Stimulated activated CD4-positive, alpha-beta T cell treated with anti-CD3 and anti-CD28 coated beads, Interleukin-2, amount 100 ng/mL, for 4 hours (primary cell): ENCODE data around the gene HELZ.
"Not testable (repeated sequence)": the region's sequence is repeated elsewhere in the genome, so short reads cannot be mapped to it uniquely, and the experiment has no call there.

Experiments
- DNase-seq: peaks from one replicate; pipeline ENCODE4 v3.0.0-alpha.2; 2020; ENCODE audit warnings: low read depth

Gene HELZ

DNA sequence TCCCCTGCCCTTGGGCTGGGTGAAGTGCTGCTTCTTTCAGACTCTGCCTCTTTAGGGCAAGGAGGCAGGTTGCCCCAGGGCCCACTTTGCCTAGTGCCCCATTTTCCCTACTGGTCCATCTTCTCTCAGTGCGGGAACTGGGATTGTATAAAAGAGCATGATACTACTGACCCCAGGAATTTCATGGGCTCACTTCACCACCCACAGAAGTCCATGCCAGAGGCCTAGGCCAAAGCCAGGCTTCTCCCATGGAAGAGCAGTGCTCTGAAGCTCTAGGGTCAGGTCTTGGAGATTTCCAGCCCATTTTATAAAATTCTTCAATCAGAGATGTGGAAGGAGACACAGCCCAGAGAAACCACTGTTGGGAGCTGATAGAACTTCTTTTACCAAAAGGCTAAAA lies 194.9 kb downstream of the HELZ start:
- DNase-seq, result no peak

DNA sequence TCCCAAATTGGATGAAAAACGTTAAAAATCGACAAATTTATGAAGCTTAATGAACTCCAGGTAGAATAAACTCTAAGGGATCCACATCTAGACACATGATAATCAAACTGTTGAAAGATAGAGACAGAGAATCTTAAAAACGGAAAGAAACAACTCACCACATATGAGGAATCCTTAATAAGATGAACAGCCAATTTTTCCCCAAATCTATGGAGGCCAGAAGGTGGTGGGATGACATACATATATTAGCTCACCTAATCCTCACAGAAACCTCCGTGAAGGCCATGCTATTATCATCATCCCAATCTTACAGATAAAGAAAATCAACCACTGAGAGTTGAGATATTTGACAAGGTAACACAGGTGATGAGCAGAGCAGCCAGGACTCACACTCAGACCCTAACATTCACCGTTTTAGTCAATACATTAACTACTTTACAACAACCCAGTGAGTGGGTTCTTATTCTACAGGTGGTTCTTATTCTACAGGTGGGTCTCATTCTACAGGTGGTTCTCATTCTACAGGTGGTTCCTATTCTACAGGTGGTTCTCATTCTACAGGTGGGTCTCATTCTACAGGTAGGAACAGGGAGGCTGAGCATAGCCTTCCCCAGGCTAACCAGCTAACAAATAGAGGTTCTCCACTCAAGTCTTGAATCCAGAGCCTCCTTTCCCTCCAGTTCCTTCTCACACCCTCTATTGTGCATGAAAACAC lies 195.8 kb downstream of the HELZ start:
- no peak for DNase-seq

DNA sequence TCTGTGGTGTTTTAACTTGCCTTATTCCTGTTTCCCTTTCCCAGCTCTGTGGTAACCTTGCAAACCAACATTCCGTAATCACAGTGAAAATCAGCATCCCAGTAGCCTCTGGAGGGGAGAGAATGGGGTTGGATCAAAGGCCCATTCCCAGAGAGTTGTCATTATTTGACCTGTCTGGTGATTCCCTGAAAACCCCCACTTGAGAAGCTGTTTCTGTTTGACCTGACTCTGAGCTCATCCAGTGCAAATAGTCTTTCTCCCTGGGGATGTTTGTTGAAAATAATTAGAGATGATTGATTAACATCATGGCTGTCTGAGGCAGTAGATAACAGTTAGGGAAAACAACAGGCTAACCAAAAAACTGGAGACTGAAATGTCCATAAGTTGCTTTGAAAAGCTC lies 197.6 kb downstream of the HELZ start:
- no peak for DNase-seq

DNA sequence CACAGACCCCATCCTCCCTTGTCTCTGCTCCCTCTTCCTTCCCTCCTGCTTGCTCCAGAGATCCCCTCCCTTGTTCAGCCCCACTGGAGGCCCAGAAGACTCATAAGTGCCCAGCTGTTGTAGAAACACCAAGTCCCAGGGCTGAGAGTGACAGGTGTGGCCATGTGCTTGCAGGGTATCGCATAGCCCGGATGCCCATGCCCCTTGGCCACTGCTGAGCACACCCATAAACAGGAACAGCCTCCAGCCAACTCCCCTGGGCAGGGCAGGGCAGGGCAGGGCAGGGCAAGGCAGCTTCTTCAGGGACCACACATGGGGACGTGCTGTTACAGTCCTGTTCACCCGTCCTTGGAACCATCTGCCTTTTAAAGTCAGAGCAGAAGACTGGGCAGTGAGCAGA lies 198.6 kb downstream of the HELZ start:
- DNase-seq, result no peak

DNA sequence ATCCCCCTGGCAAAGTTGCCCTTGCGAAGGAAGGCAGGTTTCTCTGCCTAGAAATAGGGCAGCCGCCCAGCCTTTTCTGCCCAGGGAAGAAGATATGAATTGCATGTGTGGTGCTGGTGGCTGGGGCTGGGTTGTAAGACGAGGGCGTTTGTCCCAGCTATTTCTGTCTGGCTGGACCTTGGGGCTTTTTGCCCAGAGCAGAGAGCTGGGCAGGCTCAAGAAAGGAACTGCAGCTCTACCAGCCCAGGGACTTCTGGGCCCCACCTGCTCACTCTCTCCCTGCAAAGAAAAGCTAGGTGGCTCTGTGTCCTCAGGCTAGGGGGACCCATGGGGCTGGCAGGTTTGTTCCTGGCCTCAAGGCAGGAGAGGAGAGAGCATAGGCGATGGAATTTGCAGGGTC lies 200.1 kb downstream of the HELZ start:
- no peak for DNase-seq

DNA sequence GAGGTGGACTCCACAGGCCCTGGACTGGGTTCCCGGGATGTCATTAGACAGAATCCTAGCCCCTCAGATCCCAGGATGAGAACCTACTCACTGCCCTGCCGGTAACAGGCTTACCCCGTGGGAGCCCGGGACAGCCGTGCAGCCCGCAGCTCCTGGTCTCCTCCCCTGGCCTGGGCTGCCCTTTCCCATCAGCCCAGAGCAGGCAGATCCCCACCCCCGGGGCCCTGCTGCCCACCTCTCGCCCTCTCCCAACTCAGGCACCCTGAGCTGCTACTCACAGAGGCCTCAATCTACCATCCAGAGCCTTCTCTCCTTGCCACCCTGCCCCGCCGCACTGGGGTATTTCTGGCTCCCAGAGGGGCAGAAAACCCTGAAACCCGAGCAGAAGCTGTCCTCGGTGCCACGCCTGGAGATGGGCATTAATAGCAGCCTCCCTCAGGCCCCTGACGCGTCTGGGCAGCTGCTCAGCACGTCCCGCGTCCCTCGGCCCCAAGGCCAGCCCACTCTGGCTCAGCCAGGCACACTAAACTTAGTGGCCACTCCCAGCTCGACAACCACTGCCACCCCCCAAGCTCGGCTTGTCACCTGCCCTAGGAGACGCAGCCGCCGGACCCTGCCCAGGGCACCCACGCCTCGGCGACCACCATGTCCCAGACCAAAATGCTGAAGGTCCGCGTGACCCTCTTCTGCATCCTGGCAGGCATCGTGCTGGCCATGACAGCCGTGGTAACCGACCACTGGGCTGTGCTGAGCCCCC lies 200.8 kb downstream of the HELZ start, which contains the start of gene CACNG1:
CACNG1 (plus strand) TSS at position 539 of the 757 bp plus-strand sequence; CDS start at position 646, 107 bp downstream.
- DNase-seq, result no peak

DNA sequence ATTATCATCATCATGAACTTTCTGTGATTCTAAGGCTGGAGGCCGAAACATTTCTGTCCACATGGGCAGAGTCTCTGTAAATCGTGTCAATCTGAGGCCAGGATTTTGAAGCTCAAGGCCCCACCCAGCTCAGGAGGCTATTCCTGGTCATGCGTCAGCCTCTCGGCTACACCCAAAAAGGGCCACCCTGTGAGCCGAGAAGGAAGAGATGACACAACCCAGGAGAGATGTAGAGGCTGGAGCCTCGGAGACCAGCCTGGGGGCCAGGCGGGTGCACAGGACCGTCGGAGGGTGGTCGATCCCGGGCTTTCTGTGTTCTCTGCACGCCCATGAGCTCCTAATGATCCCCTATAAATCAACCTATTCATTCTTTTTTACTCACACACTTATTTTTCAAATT lies 201.7 kb downstream of the HELZ start:
- no peak for DNase-seq

DNA sequence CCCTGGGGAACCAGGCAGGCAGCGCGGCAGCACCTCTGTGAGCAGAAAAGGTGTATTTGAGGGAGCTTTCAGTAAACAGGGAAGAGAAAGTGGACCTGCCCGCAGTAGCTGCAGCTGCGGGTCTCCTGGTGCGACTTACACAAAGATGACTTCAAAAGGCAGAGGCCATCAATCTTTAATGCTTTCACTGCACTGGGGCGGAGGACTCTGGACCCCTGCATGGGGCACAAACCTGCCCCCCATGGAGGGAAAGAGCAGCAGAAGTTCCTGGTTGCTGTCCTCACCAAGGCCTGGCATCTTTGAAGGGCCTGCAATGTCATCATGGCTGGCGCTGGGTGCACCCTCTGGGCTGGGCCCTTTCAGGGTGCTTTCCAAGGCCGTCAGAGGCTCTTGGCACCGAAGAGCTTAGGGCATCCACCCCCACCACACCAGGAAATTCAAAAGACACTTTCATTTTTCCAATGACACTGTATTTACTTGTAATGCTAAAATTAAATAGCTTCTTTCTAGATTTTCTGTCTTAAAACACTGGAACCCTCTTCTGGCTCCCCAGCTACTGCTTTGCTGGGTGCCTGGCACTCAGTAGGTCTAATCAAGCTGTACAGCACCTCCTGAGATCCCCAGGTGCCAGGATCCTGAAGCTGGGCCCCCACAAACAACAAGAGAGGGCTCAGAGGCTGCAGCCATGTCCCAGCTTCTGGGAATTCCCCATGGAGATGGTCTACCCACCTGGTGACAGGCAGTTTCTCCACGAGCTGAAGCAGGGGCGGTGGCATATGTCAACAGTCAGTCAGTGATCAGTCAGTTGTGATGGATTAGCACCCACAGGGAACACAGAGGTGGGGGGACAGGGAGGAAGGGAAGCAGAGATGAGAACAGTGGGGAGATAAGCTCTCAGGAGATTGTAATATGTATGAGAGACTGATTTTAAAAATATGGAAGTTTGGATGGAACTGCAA lies 202.8 kb downstream of the HELZ start:
- no peak for DNase-seq

DNA sequence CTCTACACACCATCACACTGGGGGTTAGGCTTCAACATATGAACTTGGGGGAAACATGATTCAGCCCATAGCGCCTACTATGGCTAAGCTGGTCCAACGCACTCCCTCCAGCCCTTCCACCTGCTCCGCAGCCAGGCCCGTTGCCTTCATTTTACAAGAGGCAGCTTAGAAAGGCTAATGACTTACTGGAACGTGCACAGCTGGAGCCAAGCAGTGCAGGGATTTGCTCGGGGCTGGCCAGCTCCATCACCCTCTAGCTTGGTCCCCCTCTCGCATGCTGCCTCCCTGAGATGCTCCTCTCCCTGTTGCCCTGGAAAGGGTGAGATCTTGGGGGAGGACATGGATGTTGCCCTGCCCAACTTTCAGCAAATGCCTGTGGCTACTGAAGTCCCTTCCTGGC lies 203.5 kb downstream of the HELZ start:
- DNase-seq, result no peak

DNA sequence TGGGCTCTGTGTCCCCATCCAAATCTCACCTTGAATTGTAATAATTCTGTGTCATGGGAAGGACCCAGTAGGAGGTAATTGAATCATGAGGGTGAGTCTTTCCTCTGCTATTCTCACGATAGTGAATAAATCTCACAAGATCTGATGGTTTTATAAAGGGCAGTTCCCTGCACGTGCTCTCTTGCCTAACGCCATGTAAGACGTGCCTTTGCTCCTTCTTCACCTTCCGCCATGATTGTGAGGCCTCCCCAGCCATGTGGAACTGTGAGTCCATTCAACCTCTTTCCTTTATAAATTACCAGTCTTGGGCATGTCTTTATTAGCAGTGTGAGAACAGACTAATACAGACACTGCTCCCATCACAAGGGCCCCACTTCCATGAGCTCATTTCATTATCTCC lies 203.9 kb downstream of the HELZ start:
- not testable (repeated sequence) for DNase-seq

DNA sequence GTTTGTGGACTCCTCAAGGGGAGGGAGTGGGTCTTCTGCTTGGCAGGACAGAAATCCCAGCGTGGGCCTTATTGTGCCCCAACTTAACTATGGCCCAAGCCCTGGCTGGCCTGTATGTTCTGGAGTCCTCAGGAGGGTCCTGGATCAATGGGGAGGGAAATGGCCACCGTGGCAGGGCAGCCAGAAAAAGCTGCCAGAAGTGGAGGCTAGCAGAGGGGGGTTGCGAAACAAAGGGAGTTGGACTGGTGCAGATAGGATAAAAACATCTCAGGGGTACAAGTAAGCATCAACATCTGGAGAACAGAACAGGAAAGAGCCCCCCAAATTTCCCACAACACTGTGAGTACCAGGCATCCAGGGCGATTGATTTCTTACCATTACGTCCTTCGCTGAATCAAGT lies 204.3 kb downstream of the HELZ start:
- no peak for DNase-seq

DNA sequence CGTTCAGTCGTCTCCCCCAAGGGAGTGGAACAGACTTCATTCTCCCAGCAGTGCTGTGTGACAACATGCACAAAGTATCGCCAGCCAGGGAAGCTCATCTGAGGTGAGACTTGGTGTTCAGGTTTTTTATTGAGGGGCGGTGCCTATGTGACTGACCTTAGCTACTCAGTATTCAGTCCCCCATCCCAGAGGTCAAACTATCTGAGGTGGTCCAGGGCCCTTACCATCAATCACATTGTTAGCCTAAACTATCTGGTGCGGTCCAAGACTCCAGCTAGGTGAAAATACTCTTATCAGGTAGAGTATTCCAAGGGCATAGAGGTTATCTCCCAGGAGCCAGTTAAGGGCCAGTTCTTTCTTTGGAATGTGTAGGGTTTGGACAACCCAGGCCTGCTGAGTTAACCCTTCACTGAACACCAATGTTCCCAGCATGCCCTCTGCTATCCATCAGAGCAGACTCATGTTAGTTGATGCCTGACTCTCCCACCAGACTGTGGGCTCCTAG lies 206.1 kb downstream of the HELZ start:
- DNase-seq, result no peak

DNA sequence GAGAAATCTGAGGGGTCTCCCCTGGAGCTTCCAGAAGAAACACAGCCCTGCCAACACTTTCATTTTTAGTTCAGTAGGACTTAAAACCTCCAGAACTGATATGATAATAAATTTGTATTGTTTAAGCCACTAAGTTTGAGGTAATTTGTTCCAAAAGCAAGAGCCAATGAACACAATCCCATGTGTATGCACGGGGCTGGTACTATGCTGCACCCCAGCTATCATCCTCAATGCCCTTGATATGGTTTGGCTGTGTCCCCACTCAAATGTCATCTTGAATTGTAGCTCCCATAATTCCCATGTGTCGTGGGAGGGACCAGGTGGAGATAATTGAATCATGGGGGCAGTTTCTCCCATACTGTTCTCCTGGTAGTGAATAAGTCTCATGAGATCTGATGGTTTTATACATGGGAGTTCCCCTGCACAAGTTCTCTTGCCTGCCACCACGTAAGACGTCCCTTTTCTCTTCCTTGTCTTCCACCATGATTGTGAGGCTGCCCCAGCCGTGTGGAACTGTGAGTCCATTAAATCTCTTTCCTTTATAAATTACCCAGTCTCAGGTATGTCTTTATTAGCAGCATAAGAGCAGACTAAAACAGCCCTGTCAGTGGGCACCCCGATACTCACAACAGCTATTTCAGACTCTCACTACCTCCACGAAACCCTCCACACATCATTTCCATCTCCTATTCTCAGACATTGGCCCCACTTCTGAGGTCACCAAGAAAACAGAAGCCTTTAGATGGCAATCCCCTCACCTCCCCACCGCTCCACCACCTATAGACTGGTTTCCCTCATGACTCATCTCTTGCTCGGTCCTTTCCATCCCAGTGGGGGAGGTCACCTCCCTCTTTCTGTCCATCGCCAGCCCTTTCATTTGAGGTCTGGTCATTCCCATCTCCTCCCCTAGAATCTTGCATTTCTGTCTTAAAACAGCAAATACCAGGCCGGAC lies 209.6 kb downstream of the HELZ start:
- DNase-seq, result no peak

DNA sequence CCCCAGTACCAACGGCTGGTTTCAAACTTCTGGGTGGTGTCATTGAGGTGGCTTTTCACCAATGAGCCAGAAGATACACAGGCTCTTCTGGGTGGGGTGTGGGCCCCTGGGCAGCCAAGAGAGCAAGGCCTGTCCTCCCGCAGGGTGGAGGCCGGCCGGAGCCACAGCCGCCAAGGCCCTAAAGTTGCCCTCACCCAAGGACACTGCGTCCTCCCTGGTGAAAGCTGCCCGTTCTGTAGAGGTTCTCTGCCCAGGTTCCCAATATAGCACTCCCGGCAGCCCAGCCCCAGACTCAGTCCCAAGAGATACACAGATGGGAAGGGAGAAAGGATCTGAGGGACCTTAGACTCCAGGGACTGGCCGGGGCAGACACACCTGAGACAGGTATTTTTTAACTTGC lies 211.4 kb downstream of the HELZ start:
- DNase-seq, result no peak

DNA sequence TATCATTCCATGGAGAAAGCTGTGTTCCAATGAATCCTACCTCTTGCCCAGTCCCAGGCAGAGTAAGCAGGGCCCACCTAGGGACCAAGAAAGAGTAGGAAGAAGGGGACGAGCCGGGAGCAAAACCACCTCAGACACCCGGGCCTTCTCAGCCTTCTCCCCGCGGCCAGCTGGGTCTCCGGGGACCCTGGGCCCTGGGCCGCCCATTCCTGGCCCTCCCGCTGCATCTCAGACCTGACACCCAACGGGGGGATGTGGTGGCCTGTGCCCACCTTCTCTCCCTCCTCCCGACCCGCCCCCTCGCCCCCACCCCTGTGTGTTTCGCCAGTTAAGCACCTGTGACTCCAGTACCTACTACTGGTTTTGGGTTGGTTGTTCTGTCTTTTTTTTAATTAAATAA lies 212.0 kb downstream of the HELZ start:
- DNase-seq, result no peak

DNA sequence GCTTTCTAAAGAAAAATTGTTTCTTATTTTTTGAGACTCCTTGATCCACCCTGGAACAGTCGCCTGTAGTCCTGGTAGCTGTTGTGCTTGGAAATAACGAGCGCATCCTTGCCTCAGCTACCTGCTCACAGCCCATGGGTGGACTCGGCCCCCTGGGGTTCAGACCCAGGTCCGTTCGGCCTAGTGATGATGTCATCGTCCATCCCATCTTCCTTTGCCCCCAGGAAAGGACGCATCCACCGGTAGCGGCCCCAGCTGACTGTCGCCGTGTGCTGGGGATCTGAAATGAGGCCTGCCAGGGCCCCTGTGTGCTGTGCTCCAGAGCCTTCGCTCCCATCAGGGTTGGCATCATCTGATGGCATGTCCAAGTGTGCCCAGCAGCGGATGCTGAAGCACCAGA lies 212.6 kb downstream of the HELZ start:
- no peak for DNase-seq

DNA sequence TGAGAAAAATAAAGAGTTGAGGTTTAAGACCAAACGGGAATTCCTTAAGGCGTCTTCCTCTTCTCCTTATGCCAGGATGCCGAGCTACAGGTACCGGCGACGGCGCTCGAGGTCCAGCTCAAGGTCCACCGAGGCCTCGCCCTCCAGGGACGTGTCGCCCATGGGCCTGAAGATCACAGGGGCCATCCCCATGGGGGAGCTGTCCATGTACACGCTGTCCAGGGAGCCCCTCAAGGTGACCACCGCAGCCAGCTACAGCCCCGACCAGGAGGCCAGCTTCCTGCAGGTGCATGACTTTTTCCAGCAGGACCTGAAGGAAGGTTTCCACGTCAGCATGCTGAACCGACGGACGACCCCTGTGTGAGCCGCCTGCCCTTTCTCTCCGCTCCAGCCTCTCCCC lies 214.4 kb downstream of the HELZ start:
- no peak for DNase-seq

DNA sequence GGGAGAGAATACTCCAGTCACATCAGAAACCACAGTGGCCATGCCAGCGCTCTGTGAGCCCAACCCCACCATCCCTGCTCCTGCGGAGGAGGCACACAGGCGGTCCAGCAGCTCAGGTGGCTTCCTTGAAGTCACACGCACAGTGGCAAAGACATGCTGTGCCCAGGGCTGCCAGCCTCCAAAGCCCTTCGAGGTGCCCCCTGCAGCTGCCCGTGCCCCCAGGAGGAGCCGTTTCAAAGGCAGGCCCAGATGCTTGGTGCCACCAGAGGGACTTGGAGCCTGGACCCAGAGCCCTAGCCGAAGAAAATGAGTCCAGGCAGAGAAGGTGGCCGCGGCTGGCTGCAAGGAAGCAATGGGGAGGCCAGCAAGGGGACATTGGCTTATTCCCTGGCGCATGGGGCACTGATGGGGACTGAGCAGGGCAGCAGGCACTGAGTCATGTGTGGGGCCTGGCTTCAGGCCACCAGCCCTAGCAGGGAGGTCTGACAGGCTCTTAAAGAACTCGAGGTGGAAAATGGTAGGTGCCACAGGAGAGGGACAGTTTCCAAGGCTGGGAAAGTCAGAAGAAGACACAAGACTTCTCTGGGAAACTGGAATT lies 217.9 kb downstream of the HELZ start:
- DNase-seq, result no peak

DNA sequence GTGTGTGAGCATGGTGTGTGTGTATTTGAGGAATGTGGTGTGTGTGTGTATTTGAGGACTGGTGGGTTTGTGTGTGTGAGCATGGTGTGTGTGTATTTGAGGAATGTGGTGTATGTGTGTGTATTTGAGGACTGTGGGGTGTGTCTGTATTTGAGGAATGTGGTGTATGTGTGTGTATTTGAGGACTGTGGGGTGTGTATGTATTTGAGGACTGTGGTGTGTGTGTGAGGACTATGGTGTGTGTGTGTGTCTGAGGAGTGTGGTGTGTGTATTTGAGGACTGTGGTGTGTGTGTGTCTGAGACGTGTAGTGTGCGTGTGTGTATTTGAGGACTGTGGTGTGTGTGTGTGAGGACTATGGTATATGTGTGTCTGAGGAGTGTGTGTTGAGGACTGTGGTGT lies 218.7 kb downstream of the HELZ start:
- no peak for DNase-seq

DNA sequence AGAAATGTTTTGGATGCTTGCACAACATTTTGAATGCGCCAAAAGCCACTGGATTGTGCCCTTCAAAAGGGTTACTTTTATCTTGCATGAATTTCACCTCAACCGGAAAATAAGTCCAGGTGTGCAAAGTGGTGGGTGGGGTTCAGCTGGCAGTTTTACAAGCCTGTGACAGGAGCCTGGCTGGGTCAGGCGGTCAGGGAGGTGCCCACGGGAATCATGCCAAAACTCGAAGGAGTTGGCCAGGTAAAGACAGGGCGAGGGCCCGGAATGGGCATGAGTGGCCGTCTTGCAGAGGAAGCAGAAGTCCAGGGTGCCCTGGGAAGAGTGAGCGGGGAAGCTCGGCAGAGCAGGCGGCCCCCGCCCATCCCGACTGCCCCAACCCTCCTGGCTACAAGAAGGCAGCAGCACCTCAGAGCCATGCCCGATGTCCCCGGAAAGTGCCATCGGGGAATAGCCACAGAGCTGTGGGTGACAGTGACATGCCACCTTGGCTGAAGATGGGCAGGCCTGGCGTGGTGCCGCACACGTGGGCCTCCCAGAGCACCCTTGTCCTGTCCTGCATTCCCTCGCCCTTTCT lies 219.7 kb downstream of the HELZ start:
- DNase-seq, result no peak
